ENCODE measurements around the gene PLCL2.

PLCL2 gene

GRCh38 chr3:16912400-16913263 is 27.9 kb downstream of the PLCL2 start:
- no peaks in the 10 kb centered on the region for H3K36me3 ChIP-seq (ENCODE audit: control insufficient read depth in 2 of 2, insufficient read depth in 2 of 2, low read length in 2 of 2)
- H3K27ac ChIP-seq (ENCODE audit: low read depth in 2 of 2, low read length in 2 of 2), result peak overlapping the region in 1 of 2 donors; percentile 13
- H3K27me3 ChIP-seq (ENCODE audit: control insufficient read depth in 2 of 2, insufficient read depth in 2 of 2, low read length in 2 of 2), result no peaks in the 10 kb centered on the region
- H3K9ac ChIP-seq (ENCODE audit: low read depth in 1 of 2, low read length in 2 of 2), result no peak overlapping the region
- H3K9me3 ChIP-seq (ENCODE audit: control insufficient read depth in 2 of 2, low read length in 2 of 2), result no peaks in the 10 kb centered on the region
- H3K4me3 ChIP-seq (ENCODE audit: low read length in 2 of 2), result no peak overlapping the region
- peaks cover 0 to 6% of the 10 kb centered on the region in 2 donors for H3K4me1 ChIP-seq (ENCODE audit: control insufficient read depth in 2 of 2, insufficient read depth in 2 of 2, low read length in 2 of 2)

- no peak overlapping the region for H3K4me3 ChIP-seq (ENCODE audit: low read length in 2 of 2)
- peak overlapping the region in 1 of 2 donors; percentile 13 for H3K27ac ChIP-seq (ENCODE audit: low read depth in 2 of 2, low read length in 2 of 2)
- no peaks in the 10 kb centered on the region for H3K36me3 ChIP-seq (ENCODE audit: control insufficient read depth in 2 of 2, insufficient read depth in 2 of 2, low read length in 2 of 2)
- H3K27me3 ChIP-seq (ENCODE audit: control insufficient read depth in 2 of 2, insufficient read depth in 2 of 2, low read length in 2 of 2), result no peaks in the 10 kb centered on the region
- peaks cover 0 to 8% of the 10 kb centered on the region in 2 donors for H3K4me1 ChIP-seq (ENCODE audit: control insufficient read depth in 2 of 2, insufficient read depth in 2 of 2, low read length in 2 of 2)
- H3K9ac ChIP-seq (ENCODE audit: low read depth in 1 of 2, low read length in 2 of 2), result no peak overlapping the region
- no peaks in the 10 kb centered on the region for H3K9me3 ChIP-seq (ENCODE audit: control insufficient read depth in 2 of 2, low read length in 2 of 2)
These were observed 28.5 kb downstream of the PLCL2 start for GRCh38 chr3:16913264-16913580.

GRCh38 chr3:16916840-16917239 is 32.1 kb downstream of the PLCL2 start:
- Histone ChIP-seq H3K9me3 (ENCODE audit: control insufficient read depth in 2 of 2, low read length in 2 of 2) (no peaks in the 10 kb centered on the region), H3K4me1 (ENCODE audit: control insufficient read depth in 2 of 2, insufficient read depth in 2 of 2, low read length in 2 of 2) (peaks cover 2 to 18% of the 10 kb centered on the region in 2 donors), H3K27ac (ENCODE audit: low read depth in 2 of 2, low read length in 2 of 2) (no peak overlapping the region), H3K4me3 (ENCODE audit: low read length in 2 of 2) (no peak overlapping the region), H3K27me3 (ENCODE audit: control insufficient read depth in 2 of 2, insufficient read depth in 2 of 2, low read length in 2 of 2) (no peaks in the 10 kb centered on the region), H3K36me3 (ENCODE audit: control insufficient read depth in 2 of 2, insufficient read depth in 2 of 2, low read length in 2 of 2) (no peaks in the 10 kb centered on the region), H3K9ac (ENCODE audit: low read depth in 1 of 2, low read length in 2 of 2) (no peak overlapping the region)

- H3K27me3 ChIP-seq (ENCODE audit: control insufficient read depth in 2 of 2, insufficient read depth in 2 of 2, low read length in 2 of 2), result no peaks in the 10 kb centered on the region
- no peak overlapping the region for H3K4me3 ChIP-seq (ENCODE audit: low read length in 2 of 2)
- no peak overlapping the region for H3K9ac ChIP-seq (ENCODE audit: low read depth in 1 of 2, low read length in 2 of 2)
- H3K9me3 ChIP-seq (ENCODE audit: control insufficient read depth in 2 of 2, low read length in 2 of 2), result no peaks in the 10 kb centered on the region
- H3K36me3 ChIP-seq (ENCODE audit: control insufficient read depth in 2 of 2, insufficient read depth in 2 of 2, low read length in 2 of 2), result no peaks in the 10 kb centered on the region
- H3K27ac ChIP-seq (ENCODE audit: low read depth in 2 of 2, low read length in 2 of 2), result peak overlapping the region in 1 of 2 donors; percentile 20
- peaks cover 2 to 18% of the 10 kb centered on the region in 2 donors for H3K4me1 ChIP-seq (ENCODE audit: control insufficient read depth in 2 of 2, insufficient read depth in 2 of 2, low read length in 2 of 2)
These were observed 32.6 kb downstream of the PLCL2 start for GRCh38 chr3:16917256-16917935.

- H3K9me3 ChIP-seq (ENCODE audit: control insufficient read depth in 2 of 2, low read length in 2 of 2), result no peaks in the 10 kb centered on the region
- no peaks in the 10 kb centered on the region for H3K27me3 ChIP-seq (ENCODE audit: control insufficient read depth in 2 of 2, insufficient read depth in 2 of 2, low read length in 2 of 2)
- H3K9ac ChIP-seq (ENCODE audit: low read depth in 1 of 2, low read length in 2 of 2), result no peak overlapping the region
- peak overlapping the region; percentile 40 to 72 for H3K27ac ChIP-seq (ENCODE audit: low read depth in 2 of 2, low read length in 2 of 2)
- peak overlapping the region in 1 of 2 donors; percentile 32 for H3K4me3 ChIP-seq (ENCODE audit: low read length in 2 of 2)
- no peaks in the 10 kb centered on the region for H3K36me3 ChIP-seq (ENCODE audit: control insufficient read depth in 2 of 2, insufficient read depth in 2 of 2, low read length in 2 of 2)
- H3K4me1 ChIP-seq (ENCODE audit: control insufficient read depth in 2 of 2, insufficient read depth in 2 of 2, low read length in 2 of 2), result peaks cover 2 to 18% of the 10 kb centered on the region in 2 donors
These were observed 33.4 kb downstream of the PLCL2 start for GRCh38 chr3:16917980-16918682.

GRCh38 chr3:16918683-16919025 is 33.9 kb downstream of the PLCL2 start:
- Histone ChIP-seq H3K9me3 (ENCODE audit: control insufficient read depth in 2 of 2, low read length in 2 of 2) (no peaks in the 10 kb centered on the region), H3K36me3 (ENCODE audit: control insufficient read depth in 2 of 2, insufficient read depth in 2 of 2, low read length in 2 of 2) (no peaks in the 10 kb centered on the region), H3K4me3 (ENCODE audit: low read length in 2 of 2) (peak overlapping the region in 1 of 2 donors; percentile 32), H3K27ac (ENCODE audit: low read depth in 2 of 2, low read length in 2 of 2) (peak overlapping the region; percentile 40 to 72), H3K27me3 (ENCODE audit: control insufficient read depth in 2 of 2, insufficient read depth in 2 of 2, low read length in 2 of 2) (no peaks in the 10 kb centered on the region), H3K4me1 (ENCODE audit: control insufficient read depth in 2 of 2, insufficient read depth in 2 of 2, low read length in 2 of 2) (peaks cover 2 to 18% of the 10 kb centered on the region in 2 donors), H3K9ac (ENCODE audit: low read depth in 1 of 2, low read length in 2 of 2) (no peak overlapping the region)

GRCh38 chr3:16923112-16923511 is 38.4 kb downstream of the PLCL2 start:
- Histone ChIP-seq H3K27ac (ENCODE audit: low read depth in 2 of 2, low read length in 2 of 2) (no peak overlapping the region), H3K27me3 (ENCODE audit: control insufficient read depth in 2 of 2, insufficient read depth in 2 of 2, low read length in 2 of 2) (no peaks in the 10 kb centered on the region), H3K9me3 (ENCODE audit: control insufficient read depth in 2 of 2, low read length in 2 of 2) (no peaks in the 10 kb centered on the region), H3K36me3 (ENCODE audit: control insufficient read depth in 2 of 2, insufficient read depth in 2 of 2, low read length in 2 of 2) (no peaks in the 10 kb centered on the region), H3K9ac (ENCODE audit: low read depth in 1 of 2, low read length in 2 of 2) (no peak overlapping the region), H3K4me3 (ENCODE audit: low read length in 2 of 2) (no peak overlapping the region), H3K4me1 (ENCODE audit: control insufficient read depth in 2 of 2, insufficient read depth in 2 of 2, low read length in 2 of 2) (peaks cover 2 to 10% of the 10 kb centered on the region in 2 donors)

- Histone ChIP-seq H3K27me3 (ENCODE audit: control insufficient read depth in 2 of 2, insufficient read depth in 2 of 2, low read length in 2 of 2) (no peaks in the 10 kb centered on the region), H3K4me3 (ENCODE audit: low read length in 2 of 2) (no peak overlapping the region), H3K4me1 (ENCODE audit: control insufficient read depth in 2 of 2, insufficient read depth in 2 of 2, low read length in 2 of 2) (no peaks in the 10 kb centered on the region), H3K9ac (ENCODE audit: low read depth in 1 of 2, low read length in 2 of 2) (no peak overlapping the region), H3K27ac (ENCODE audit: low read depth in 2 of 2, low read length in 2 of 2) (no peak overlapping the region), H3K9me3 (ENCODE audit: control insufficient read depth in 2 of 2, low read length in 2 of 2) (no peaks in the 10 kb centered on the region), H3K36me3 (ENCODE audit: control insufficient read depth in 2 of 2, insufficient read depth in 2 of 2, low read length in 2 of 2) (no peaks in the 10 kb centered on the region)
These were observed 42.7 kb downstream of the PLCL2 start for GRCh38 chr3:16927485-16927884.

GRCh38 chr3:16928386-16929132 is 43.8 kb downstream of the PLCL2 start:
- Histone ChIP-seq H3K4me3 (ENCODE audit: low read length in 2 of 2) (no peak overlapping the region), H3K4me1 (ENCODE audit: control insufficient read depth in 2 of 2, insufficient read depth in 2 of 2, low read length in 2 of 2) (no peaks in the 10 kb centered on the region), H3K9ac (ENCODE audit: low read depth in 1 of 2, low read length in 2 of 2) (no peak overlapping the region), H3K27ac (ENCODE audit: low read depth in 2 of 2, low read length in 2 of 2) (no peak overlapping the region), H3K9me3 (ENCODE audit: control insufficient read depth in 2 of 2, low read length in 2 of 2) (no peaks in the 10 kb centered on the region), H3K27me3 (ENCODE audit: control insufficient read depth in 2 of 2, insufficient read depth in 2 of 2, low read length in 2 of 2) (no peaks in the 10 kb centered on the region), H3K36me3 (ENCODE audit: control insufficient read depth in 2 of 2, insufficient read depth in 2 of 2, low read length in 2 of 2) (no peaks in the 10 kb centered on the region)

Measured in mucosa of rectum (tissue), 2 donors.